IPS-15b (cell line): ENCODE results near the gene SAMSN1.

Source experiments
- H3K27me3 ChIP-seq: one replicate; pipeline ENCODE4 v1.6.1; 2013; ENCODE audit warnings: low read length; ENCODE audit not compliant: control insufficient read depth, insufficient read depth
- H3K36me3 ChIP-seq: one replicate; pipeline ENCODE4 v1.6.1; 2013; ENCODE audit warnings: low read length; ENCODE audit not compliant: control insufficient read depth, insufficient read depth
- H3K4me1 ChIP-seq: one replicate; pipeline ENCODE4 v1.6.1; 2013; ENCODE audit warnings: mild to moderate bottlenecking, low read length; ENCODE audit not compliant: control insufficient read depth, insufficient read depth
- H3K4me3 ChIP-seq: one replicate; pipeline ENCODE4 v1.5.1; 2013; ENCODE audit warnings: low read depth, low read length
- H3K9ac ChIP-seq: one replicate; pipeline ENCODE4 v1.6.1; 2013; ENCODE audit warnings: low read depth, mild to moderate bottlenecking, low read length
- H3K9me3 ChIP-seq: one replicate; pipeline ENCODE4 v1.6.1; 2013; ENCODE audit warnings: mild to moderate bottlenecking, low read length; ENCODE audit not compliant: control insufficient read depth, insufficient read depth

SAMSN1 gene

DNA sequence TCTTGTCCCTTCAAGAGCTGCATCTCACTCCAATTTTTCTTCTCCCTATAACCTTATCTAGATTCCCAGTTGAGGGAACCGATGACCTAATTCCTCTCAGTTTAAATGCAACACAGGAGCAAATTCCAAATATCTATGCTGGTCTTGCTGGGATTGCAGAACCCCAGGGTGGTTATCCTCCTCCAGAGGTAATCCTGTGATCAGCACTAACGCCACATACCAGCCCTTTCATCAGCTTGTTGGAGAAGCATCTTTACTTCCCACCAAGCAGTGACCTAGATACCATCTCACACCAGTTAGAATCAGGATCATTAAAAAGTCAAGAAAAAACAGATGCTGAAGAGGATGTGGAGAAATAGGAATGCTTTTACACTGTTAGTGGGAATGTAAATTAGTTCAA is 52.4 kb downstream of the SAMSN1 start:
- H3K9ac ChIP-seq, result no peak overlapping the region
- no peaks in the 10 kb centered on the region for H3K27me3 ChIP-seq
- H3K36me3 ChIP-seq, result no peaks in the 10 kb centered on the region
- no peaks in the 10 kb centered on the region for H3K9me3 ChIP-seq
- H3K4me3 ChIP-seq, result no peak overlapping the region
- no peaks in the 10 kb centered on the region for H3K4me1 ChIP-seq

DNA sequence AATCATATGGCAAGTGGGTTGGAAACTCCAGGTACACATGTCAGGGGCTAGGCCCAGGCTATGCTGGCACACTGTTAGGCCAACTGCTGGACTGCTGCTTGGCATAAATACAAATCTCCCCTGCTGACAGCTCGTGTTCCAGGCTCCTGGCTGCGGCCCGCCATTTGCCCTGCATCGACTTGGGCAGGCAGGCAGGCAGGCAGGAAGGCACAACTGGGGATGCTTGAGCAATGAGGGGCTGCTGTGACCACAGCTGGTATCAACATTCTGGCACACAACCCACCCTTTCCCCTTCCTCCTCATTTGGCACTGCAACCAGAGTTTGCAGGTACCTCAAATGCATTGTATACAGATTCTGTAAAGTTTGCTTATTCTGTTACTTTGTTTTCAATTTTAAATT is 53.2 kb downstream of the SAMSN1 start:
- Histone ChIP-seq H3K4me3 (no peak overlapping the region), H3K4me1 (no peaks in the 10 kb centered on the region), H3K9ac (no peak overlapping the region), H3K27me3 (no peaks in the 10 kb centered on the region), H3K36me3 (no peaks in the 10 kb centered on the region), H3K9me3 (no peaks in the 10 kb centered on the region)

DNA sequence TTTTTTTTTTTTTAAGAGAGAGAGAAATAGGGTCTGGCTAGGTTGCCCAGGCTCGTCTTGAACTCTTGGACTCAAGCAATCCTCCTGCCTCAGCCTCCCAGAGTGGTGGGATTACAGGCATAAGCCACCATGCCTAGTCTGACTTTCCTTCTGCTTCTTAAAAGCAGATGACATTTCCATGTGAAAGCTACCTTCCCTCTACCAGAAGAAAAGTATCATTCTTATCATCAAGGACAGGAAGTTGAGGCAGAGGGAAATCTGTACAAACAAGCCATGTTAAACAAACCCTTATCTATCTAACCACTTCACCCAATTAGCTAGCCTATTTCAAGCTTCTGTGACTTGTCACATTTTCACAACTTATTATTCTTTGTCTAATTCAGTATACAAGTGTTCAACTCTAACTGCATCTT is 54.8 kb downstream of the SAMSN1 start:
- no peaks in the 10 kb centered on the region for H3K4me1 ChIP-seq
- H3K9ac ChIP-seq, result no peak overlapping the region
- no peaks in the 10 kb centered on the region for H3K36me3 ChIP-seq
- no peak overlapping the region for H3K4me3 ChIP-seq
- H3K9me3 ChIP-seq, result no peaks in the 10 kb centered on the region
- H3K27me3 ChIP-seq, result no peaks in the 10 kb centered on the region

DNA sequence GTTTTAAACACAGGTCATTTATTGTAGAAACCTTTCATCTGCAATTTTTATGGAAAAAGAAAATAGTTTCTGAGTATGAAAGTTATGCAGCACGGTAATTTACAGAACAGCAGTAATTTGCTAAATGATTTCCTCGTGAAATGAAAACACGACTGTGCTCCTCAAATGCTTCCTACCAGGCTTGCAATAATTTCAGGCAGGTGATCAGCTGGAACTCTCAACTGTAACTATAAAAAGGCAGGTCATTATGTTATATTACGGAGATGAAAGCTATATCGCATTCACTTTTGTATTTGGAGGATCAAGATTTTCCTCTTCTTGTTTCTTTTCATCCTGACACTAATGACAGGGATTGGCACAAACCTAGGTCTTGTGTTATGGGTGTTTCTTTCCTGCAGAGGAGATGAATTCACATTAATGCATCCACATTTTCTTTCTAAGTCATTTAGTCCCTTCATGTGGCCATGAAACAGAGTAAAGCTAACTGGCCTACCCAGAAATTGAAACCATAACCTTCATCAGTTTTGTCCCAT is 57.4 kb downstream of the SAMSN1 start:
- Histone ChIP-seq H3K36me3 (no peaks in the 10 kb centered on the region), H3K9ac (no peak overlapping the region), H3K27me3 (no peaks in the 10 kb centered on the region), H3K4me3 (no peak overlapping the region), H3K9me3 (no peaks in the 10 kb centered on the region), H3K4me1 (no peaks in the 10 kb centered on the region)

DNA sequence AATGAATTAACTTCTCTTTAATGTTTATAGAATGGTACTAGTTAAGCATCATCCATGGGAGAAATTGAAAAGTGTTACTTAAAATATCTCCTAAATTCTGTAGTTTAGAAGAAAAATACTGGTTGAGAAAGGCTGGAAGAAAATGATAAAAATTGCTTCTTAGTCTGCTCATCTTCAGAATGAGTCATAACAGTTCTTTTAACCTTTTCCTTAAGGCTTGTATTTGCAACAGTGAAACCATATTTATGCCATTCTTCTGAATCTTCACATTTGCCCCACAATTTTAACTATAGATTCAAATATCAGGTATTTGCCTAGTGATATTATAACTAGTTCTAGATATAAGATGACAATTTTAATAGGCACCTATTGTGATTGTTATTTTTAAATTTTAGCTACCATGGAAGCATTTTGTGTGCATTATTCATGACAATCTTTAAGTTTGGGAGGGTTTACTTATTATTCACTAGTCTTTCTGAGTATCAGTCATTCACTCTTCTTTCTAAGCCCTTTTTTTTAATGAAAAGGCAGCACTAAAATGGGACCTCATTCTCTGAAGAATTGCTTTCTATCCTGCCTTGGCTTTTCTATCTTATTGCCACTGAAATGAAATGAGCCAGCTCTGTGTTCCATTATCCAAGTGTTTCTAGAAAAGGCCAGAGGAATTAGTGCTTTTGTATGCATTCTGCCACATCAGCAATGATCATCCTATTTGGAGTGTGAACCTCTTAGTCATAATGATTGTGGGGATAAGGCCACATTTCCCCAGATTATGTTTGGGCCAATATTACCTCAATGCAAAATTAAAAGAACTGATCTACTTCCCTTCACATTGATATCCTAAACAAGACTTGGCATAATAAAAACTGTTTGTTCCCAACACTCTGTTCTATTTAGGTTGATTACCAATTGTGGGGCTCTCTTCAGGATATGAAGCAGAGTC is 58.4 kb downstream of the SAMSN1 start:
- no peaks in the 10 kb centered on the region for H3K36me3 ChIP-seq
- no peaks in the 10 kb centered on the region for H3K27me3 ChIP-seq
- H3K4me3 ChIP-seq, result no peak overlapping the region
- no peaks in the 10 kb centered on the region for H3K9me3 ChIP-seq
- H3K4me1 ChIP-seq, result no peaks in the 10 kb centered on the region
- H3K9ac ChIP-seq, result no peak overlapping the region

DNA sequence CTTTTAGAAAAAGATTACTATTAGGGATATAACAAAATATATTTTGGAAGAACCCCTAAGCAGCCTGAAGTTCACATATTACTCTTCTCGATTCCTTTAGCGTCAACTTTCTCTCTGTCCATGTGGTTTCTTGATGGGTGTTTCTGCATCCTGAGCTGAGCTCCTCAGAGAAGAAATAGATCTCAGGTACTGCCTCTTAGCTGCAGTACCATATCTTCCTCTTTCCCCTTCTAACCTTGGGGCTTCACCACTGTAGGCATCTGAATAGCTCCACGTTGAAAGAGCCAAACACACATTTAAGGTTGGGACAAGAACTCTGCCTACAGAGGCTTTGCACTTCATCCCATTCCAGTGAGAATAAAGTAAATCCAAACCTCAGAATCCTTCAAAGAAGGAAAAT is 59.2 kb downstream of the SAMSN1 start:
- Histone ChIP-seq H3K9ac (no peak overlapping the region), H3K4me3 (no peak overlapping the region), H3K27me3 (no peaks in the 10 kb centered on the region), H3K36me3 (no peaks in the 10 kb centered on the region), H3K4me1 (no peaks in the 10 kb centered on the region), H3K9me3 (no peaks in the 10 kb centered on the region)

DNA sequence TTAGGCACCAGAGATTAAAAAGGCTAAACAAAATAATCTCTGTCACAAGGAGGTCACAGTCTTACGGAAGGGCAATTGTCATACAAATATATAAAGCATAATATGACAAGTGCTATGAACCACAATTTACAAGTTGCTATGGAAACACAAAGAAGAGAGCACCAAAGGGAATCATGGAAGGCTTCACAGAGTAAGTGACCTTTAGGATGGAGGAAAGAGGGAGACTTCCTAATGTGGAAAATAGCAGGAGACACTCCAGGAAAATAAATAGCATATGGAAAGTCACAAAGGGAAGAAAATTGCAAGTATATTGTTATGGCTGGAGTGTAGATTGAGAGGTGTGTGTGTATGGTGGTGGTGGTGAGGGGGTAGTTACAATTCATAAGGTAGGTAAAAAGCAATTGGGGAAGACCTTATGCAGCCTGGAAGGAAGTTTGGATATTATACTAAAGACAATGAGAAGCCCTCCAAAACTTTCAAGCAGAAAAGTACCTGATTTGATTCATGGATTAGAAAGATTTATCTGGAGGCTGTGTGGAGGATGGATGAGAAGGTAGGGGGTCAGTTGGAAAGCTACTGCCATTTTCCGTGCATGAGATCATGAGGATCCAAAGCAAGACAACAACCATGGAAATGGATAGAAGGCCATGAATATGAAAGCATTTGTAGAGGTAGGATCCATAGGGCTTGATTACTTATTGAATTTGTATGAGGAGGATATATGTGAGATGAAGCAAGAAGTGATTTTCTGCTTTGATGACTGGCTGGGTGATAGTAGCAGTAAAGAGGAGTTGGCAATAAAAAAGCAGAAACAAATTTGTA is 61.7 kb downstream of the SAMSN1 start:
- Histone ChIP-seq H3K36me3 (no peaks in the 10 kb centered on the region), H3K9ac (no peak overlapping the region), H3K4me1 (no peaks in the 10 kb centered on the region), H3K27me3 (no peaks in the 10 kb centered on the region), H3K9me3 (no peaks in the 10 kb centered on the region), H3K4me3 (no peak overlapping the region)

DNA sequence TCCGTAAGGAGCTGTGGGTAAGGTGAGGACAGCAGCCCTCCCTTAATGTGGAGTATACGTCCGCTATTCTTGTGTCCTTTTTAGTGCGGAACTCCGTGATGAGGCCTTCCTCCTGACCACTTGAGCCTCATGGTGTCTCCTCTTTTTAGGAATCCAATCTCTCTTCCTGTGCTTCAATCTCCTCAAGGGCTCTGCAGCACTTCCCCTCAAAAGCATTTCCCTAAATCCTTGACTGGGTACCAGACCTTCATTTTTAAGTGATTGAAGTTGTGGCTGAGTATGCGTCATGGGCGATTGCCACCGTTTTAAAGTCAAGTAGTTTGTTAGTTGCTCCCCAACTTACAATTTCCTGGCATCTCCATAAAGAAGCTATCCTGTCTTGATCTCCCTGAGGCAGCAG is 62.8 kb downstream of the SAMSN1 start:
- Histone ChIP-seq H3K4me1 (no peaks in the 10 kb centered on the region), H3K36me3 (no peaks in the 10 kb centered on the region)

DNA sequence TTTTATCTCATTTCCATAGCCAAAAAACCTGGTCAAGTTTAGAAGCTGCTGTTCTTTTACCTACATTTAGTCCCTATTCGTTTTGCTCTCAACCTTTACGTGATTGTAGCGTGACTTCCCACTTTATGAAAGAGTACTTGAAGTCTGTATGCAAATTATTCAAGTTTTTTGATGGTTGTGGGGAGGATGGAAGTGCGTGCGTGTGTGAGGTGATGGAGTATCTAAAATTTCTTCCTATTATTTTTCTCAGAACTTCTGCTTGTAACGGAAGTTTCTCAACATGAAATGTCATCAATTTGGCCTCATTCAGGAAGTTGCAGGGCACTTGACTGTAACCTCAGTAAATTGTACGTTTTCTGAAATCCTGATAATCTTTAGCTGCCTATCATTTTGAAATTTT is 64.0 kb downstream of the SAMSN1 start:
- Histone ChIP-seq H3K4me1 (no peaks in the 10 kb centered on the region), H3K4me3 (no peak overlapping the region), H3K9ac (no peak overlapping the region), H3K9me3 (no peaks in the 10 kb centered on the region), H3K27me3 (no peaks in the 10 kb centered on the region), H3K36me3 (no peaks in the 10 kb centered on the region)

More for the DNA sequence above, 62.8 kb downstream of the SAMSN1 start:
- Histone ChIP-seq H3K27me3 (no peaks in the 10 kb centered on the region), H3K4me3 (no peak overlapping the region), H3K9ac (no peak overlapping the region), H3K9me3 (no peaks in the 10 kb centered on the region)

DNA sequence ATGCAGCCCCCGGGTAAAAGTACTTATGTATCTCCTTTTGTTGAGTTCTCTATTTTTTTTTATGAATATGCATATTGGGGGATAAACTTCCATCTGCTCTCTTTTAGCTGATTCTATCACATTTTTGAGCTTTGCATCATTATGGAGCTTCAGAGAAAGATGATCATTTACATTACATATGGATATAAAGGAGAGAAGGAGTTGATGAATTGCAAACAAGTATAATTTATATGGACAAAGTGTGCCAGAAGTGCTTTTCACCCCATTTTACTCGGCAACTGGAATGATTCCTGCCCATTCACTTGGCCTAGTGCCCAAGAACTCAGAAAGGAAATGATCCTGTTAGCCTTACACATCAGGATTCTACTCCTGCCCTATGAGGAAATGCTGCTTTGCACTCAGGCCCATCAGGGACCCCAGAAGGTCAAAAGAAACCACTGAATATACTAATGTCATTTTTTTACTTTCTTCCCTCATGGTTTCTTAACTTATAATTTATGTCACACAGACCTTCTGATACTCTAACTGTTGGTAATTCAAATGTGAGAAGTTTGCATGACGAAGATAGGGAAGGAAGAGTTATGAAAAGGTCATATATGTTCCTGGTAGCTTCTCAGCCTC is 65.6 kb downstream of the SAMSN1 start:
- Histone ChIP-seq H3K36me3 (no peaks in the 10 kb centered on the region), H3K4me1 (no peaks in the 10 kb centered on the region), H3K9me3 (no peaks in the 10 kb centered on the region), H3K9ac (no peak overlapping the region), H3K27me3 (no peaks in the 10 kb centered on the region), H3K4me3 (no peak overlapping the region)

DNA sequence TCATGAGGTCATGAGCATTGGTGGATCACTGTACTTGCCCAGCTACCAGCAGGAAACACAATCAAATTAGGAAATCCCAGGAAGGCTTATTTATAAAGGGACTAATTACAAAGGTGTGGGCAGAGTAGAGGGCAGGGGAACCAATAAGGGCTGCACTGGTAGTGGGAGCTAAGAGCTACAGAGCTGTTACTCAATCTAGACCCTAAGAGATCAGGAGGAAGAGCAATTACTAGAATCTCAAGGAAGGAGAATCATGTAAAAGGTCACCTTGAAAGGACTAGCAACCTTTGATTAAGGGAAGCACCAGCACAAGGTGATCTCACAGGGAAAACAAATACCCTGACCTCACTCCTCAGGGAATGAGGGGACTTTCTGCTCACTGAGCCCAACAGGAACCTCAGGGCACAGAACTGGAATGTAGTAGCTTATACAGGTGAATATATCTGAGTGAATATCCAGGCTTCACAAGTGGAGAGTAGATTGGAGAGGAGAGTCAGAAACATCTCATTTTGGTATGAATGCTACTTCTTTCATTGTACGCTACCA is 66.8 kb downstream of the SAMSN1 start:
- Histone ChIP-seq H3K4me3 (no peak overlapping the region), H3K4me1 (no peaks in the 10 kb centered on the region), H3K9ac (no peak overlapping the region), H3K36me3 (no peaks in the 10 kb centered on the region), H3K9me3 (no peaks in the 10 kb centered on the region), H3K27me3 (no peaks in the 10 kb centered on the region)
